HEK293 (cell line): ENCODE results near the gene ATP5F1D.

ENCODE experiments used
- GLI2 ChIP-seq: fragments of 450-650 bp; formaldehyde crosslinking; IDR thresholded peaks from 2 replicates; pipeline ENCODE4; 2017; ENCODE audit warnings: missing biosample characterization, missing genetic modification characterization, low read depth, borderline replicate concordance
- IKZF3 ChIP-seq: fragments of 450-650 bp; IDR thresholded peaks from 2 replicates; pipeline ENCODE4 v1.5.0; 2018; ENCODE audit warnings: missing biosample characterization, mild to moderate bottlenecking, missing genetic modification characterization, moderate library complexity
- KLF9 ChIP-seq: fragments of 450-650 bp; formaldehyde crosslinking; IDR thresholded peaks from 2 replicates; pipeline ENCODE4 v1.5.1; 2016; ENCODE audit warnings: missing biosample characterization, missing genetic modification characterization, low read depth
- TCF7L2 ChIP-seq: IDR thresholded peaks from 2 replicates; pipeline ENCODE4 v1.6.1; 2011; ENCODE audit warnings: low read depth, mild to moderate bottlenecking, inconsistent platforms, low read length, moderate library complexity, borderline replicate concordance
- ZBTB48 ChIP-seq: fragments of 450-650 bp; formaldehyde crosslinking; IDR thresholded peaks from 2 replicates; pipeline ENCODE4 v1.5.1; 2016; ENCODE audit warnings: missing biosample characterization, missing genetic modification characterization
- ZFP37 ChIP-seq: fragments of 450-650 bp; formaldehyde crosslinking; IDR thresholded peaks from 2 replicates; pipeline ENCODE4 v1.5.1; 2016; ENCODE audit warnings: missing biosample characterization, missing genetic modification characterization
- ZNF16 ChIP-seq: fragments of 450-650 bp; formaldehyde crosslinking; IDR thresholded peaks from 2 replicates; pipeline ENCODE4 v1.5.1; 2016; ENCODE audit warnings: low read depth, missing biosample characterization, missing genetic modification characterization
- ZNF2 ChIP-seq: fragments of 450-650 bp; formaldehyde crosslinking; IDR thresholded peaks from 2 replicates; pipeline ENCODE4 v1.5.1; 2016; ENCODE audit warnings: missing biosample characterization, missing genetic modification characterization
- ZNF416 ChIP-seq: fragments of 450-650 bp; formaldehyde crosslinking; IDR thresholded peaks from 2 replicates; pipeline ENCODE4 v1.5.1; 2016; ENCODE audit warnings: missing biosample characterization, missing genetic modification characterization
- ZNF48 ChIP-seq: fragments of 450-650 bp; formaldehyde crosslinking; IDR thresholded peaks from 2 replicates; pipeline ENCODE4 v1.5.1; 2016; ENCODE audit warnings: missing biosample characterization, missing genetic modification characterization
- ZNF777 ChIP-seq: fragments of 450-650 bp; formaldehyde crosslinking; IDR thresholded peaks from 2 replicates; pipeline ENCODE4 v1.5.1; 2017; ENCODE audit warnings: missing biosample characterization, missing genetic modification characterization, borderline replicate concordance
- ZNF791 ChIP-seq: fragments of 450-650 bp; formaldehyde crosslinking; IDR thresholded peaks from 2 replicates; pipeline ENCODE4 v1.5.1; 2016; ENCODE audit warnings: missing biosample characterization, missing genetic modification characterization
- ZSCAN23 ChIP-seq: fragments of 450-650 bp; formaldehyde crosslinking; IDR thresholded peaks from 2 replicates; pipeline ENCODE4 v1.5.1; 2016; ENCODE audit warnings: missing biosample characterization, missing genetic modification characterization
- TF ChIP-seq, protein P1 (sequence below): fragments of 450-650 bp; formaldehyde crosslinking; IDR thresholded peaks from 2 replicates; pipeline ENCODE4 v1.5.1; 2016; ENCODE audit warnings: missing biosample characterization, missing genetic modification characterization
- TF ChIP-seq, protein P2 (sequence below): fragments of 450-650 bp; formaldehyde crosslinking; IDR thresholded peaks from 2 replicates; pipeline ENCODE4 v1.5.1; 2016; ENCODE audit warnings: missing biosample characterization, missing genetic modification characterization
- TF ChIP-seq, protein P3 (sequence below): fragments of 450-650 bp; formaldehyde crosslinking; IDR thresholded peaks from 2 replicates; pipeline ENCODE4 v1.5.1; 2016; ENCODE audit warnings: missing biosample characterization, missing genetic modification characterization
- TF ChIP-seq, protein P4 (sequence below): fragments of 450-650 bp; formaldehyde crosslinking; optimal IDR thresholded peaks from 2 replicates; pipeline ENCODE3; 2016; ENCODE audit warnings: missing biosample characterization, mild to moderate bottlenecking, missing genetic modification characterization
- TF ChIP-seq, protein P5 (sequence below): fragments of 450-650 bp; IDR thresholded peaks from 2 replicates; pipeline ENCODE4 v1.5.1; 2018; ENCODE audit warnings: missing biosample characterization, mild to moderate bottlenecking, missing genetic modification characterization
- TF ChIP-seq, protein P6 (sequence below): fragments of 450-650 bp; formaldehyde crosslinking; IDR thresholded peaks from 2 replicates; pipeline ENCODE4 v1.5.1; 2017; ENCODE audit warnings: missing biosample characterization, missing genetic modification characterization
- TF ChIP-seq, protein P7 (sequence below): fragments of 450-650 bp; formaldehyde crosslinking; IDR thresholded peaks from 2 replicates; pipeline ENCODE4 v1.5.1; 2016; ENCODE audit warnings: missing biosample characterization, missing genetic modification characterization
- TF ChIP-seq, protein P8 (sequence below): fragments of 450-650 bp; formaldehyde crosslinking; IDR thresholded peaks from 2 replicates; pipeline ENCODE4 v1.5.1; 2016; ENCODE audit warnings: missing biosample characterization, missing genetic modification characterization

ATP5F1D gene

DNA sequence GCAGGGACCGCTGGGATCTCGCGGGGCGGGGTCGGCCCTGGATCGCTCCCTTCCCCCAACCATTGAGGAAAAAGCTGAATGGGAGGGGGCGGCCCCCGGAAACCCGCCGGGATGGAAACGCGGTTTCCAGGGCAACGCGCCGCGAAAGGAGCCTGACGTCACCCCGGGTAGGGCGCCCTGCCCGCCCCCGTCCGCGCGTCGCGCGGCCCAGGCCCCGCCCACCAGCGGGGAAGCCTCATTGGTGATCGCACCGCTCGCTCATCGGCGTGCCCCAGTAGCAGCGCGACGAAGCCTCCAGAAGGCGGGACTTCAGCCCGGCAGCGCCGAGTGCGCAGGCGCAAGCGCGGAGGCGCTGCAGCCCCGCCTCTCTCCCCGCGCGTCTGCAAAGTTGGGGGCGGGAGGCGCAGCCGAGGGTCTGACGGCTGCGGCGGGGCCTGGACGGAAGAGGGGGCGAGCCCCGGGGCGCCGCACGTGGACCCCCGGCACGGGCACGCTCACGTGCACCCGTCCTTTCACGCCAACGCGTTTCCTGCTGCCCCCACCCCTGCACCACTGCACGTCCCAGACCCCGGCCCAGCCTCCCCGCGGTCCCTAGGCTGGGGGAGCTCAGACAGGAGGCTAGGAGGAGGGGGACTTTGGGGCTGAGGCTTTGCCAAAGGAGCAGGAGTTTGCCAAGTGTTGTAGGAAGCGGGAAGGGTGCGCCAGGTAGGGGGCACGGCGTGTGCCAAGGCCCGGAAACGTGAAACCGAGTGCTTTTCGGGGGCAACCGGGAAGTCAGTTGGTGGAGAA, 19.4 kb downstream of the ATP5F1D start (continued):
- TF ChIP-seq ZNF791 (tag by site-specific recombination): no peak
- TF ChIP-seq, protein P1, sequence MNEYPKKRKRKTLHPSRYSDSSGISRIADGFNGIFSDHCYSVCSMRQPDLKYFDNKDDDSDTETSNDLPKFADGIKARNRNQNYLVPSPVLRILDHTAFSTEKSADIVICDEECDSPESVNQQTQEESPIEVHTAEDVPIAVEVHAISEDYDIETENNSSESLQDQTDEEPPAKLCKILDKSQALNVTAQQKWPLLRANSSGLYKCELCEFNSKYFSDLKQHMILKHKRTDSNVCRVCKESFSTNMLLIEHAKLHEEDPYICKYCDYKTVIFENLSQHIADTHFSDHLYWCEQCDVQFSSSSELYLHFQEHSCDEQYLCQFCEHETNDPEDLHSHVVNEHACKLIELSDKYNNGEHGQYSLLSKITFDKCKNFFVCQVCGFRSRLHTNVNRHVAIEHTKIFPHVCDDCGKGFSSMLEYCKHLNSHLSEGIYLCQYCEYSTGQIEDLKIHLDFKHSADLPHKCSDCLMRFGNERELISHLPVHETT (tag by site-specific recombination): no peak
- no peak for TF ChIP-seq ZSCAN23 (tag by site-specific recombination)
- TF ChIP-seq, protein P2, sequence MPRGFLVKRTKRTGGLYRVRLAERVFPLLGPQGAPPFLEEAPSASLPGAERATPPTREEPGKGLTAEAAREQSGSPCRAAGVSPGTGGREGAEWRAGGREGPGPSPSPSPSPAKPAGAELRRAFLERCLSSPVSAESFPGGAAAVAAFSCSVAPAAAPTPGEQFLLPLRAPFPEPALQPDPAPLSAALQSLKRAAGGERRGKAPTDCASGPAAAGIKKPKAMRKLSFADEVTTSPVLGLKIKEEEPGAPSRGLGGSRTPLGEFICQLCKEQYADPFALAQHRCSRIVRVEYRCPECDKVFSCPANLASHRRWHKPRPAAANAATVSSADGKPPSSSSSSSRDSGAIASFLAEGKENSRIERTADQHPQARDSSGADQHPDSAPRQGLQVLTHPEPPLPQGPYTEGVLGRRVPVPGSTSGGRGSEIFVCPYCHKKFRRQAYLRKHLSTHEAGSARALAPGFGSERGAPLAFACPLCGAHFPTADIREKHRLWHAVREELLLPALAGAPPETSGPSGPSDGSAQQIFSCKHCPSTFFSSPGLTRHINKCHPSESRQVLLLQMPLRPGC (tag by site-specific recombination): 0 out of 2 replicates have a peak, but pooled peaks have one; percentile 22
- 0 out of 2 replicates have a peak, but pooled peaks have one; percentile 18 for TF ChIP-seq ZNF2 (tag by site-specific recombination)
- peak; percentile 99 for TF ChIP-seq ZNF777 (tag by site-specific recombination)
- no peak for TF ChIP-seq ZNF48 (tag by site-specific recombination)
- TF ChIP-seq, protein P3, sequence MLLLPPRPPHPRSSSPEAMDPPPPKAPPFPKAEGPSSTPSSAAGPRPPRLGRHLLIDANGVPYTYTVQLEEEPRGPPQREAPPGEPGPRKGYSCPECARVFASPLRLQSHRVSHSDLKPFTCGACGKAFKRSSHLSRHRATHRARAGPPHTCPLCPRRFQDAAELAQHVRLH: no peak
- TF ChIP-seq, protein P4, sequence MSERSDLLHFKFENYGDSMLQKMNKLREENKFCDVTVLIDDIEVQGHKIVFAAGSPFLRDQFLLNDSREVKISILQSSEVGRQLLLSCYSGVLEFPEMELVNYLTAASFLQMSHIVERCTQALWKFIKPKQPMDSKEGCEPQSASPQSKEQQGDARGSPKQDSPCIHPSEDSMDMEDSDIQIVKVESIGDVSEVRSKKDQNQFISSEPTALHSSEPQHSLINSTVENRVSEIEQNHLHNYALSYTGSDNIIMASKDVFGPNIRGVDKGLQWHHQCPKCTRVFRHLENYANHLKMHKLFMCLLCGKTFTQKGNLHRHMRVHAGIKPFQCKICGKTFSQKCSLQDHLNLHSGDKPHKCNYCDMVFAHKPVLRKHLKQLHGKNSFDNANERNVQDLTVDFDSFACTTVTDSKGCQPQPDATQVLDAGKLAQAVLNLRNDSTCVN (tag by site-specific recombination): peak; percentile 95
- TF ChIP-seq TCF7L2: no peak
- TF ChIP-seq KLF9 (tag by site-specific recombination): peak; percentile 89
- TF ChIP-seq IKZF3: peak; percentile 87
- TF ChIP-seq ZNF16 (tag by site-specific recombination): no peak
- TF ChIP-seq, protein P5, sequence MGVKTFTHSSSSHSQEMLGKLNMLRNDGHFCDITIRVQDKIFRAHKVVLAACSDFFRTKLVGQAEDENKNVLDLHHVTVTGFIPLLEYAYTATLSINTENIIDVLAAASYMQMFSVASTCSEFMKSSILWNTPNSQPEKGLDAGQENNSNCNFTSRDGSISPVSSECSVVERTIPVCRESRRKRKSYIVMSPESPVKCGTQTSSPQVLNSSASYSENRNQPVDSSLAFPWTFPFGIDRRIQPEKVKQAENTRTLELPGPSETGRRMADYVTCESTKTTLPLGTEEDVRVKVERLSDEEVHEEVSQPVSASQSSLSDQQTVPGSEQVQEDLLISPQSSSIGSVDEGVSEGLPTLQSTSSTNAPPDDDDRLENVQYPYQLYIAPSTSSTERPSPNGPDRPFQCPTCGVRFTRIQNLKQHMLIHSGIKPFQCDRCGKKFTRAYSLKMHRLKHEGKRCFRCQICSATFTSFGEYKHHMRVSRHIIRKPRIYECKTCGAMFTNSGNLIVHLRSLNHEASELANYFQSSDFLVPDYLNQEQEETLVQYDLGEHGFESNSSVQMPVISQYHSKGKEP: no peak
- TF ChIP-seq, protein P6, sequence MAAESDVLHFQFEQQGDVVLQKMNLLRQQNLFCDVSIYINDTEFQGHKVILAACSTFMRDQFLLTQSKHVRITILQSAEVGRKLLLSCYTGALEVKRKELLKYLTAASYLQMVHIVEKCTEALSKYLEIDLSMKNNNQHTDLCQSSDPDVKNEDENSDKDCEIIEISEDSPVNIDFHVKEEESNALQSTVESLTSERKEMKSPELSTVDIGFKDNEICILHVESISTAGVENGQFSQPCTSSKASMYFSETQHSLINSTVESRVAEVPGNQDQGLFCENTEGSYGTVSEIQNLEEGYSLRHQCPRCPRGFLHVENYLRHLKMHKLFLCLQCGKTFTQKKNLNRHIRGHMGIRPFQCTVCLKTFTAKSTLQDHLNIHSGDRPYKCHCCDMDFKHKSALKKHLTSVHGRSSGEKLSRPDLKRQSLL (tag by site-specific recombination): no peak
- TF ChIP-seq, protein P7, sequence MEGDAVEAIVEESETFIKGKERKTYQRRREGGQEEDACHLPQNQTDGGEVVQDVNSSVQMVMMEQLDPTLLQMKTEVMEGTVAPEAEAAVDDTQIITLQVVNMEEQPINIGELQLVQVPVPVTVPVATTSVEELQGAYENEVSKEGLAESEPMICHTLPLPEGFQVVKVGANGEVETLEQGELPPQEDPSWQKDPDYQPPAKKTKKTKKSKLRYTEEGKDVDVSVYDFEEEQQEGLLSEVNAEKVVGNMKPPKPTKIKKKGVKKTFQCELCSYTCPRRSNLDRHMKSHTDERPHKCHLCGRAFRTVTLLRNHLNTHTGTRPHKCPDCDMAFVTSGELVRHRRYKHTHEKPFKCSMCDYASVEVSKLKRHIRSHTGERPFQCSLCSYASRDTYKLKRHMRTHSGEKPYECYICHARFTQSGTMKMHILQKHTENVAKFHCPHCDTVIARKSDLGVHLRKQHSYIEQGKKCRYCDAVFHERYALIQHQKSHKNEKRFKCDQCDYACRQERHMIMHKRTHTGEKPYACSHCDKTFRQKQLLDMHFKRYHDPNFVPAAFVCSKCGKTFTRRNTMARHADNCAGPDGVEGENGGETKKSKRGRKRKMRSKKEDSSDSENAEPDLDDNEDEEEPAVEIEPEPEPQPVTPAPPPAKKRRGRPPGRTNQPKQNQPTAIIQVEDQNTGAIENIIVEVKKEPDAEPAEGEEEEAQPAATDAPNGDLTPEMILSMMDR (tag by site-specific recombination): no peak
- TF ChIP-seq ZNF416 (tag by site-specific recombination): no peak
- TF ChIP-seq, protein P8, sequence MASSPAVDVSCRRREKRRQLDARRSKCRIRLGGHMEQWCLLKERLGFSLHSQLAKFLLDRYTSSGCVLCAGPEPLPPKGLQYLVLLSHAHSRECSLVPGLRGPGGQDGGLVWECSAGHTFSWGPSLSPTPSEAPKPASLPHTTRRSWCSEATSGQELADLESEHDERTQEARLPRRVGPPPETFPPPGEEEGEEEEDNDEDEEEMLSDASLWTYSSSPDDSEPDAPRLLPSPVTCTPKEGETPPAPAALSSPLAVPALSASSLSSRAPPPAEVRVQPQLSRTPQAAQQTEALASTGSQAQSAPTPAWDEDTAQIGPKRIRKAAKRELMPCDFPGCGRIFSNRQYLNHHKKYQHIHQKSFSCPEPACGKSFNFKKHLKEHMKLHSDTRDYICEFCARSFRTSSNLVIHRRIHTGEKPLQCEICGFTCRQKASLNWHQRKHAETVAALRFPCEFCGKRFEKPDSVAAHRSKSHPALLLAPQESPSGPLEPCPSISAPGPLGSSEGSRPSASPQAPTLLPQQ (tag by site-specific recombination): peak; percentile 36; the same call in 1 of the 2 replicates
- TF ChIP-seq GLI2 (tag by site-specific recombination): no peak
- TF ChIP-seq ZBTB48: peak; percentile 93
- no peak for TF ChIP-seq ZFP37 (tag by site-specific recombination)
